GM18511 (cell line): ENCODE results near the gene DPH5.
"Not testable (repeated sequence)": the region's sequence is repeated elsewhere in the genome, so short reads cannot be mapped to it uniquely, and the experiment has no call there.

ENCODE experiments used
- ATAC-seq: cut with Tn5 transposase; IDR thresholded peaks from one replicate; pipeline ENCODE4 v1.9.1; 2021; ENCODE audit warnings: mild to moderate bottlenecking, moderate library complexity; ENCODE audit not compliant: unreplicated experiment

The DPH5 gene

DNA sequence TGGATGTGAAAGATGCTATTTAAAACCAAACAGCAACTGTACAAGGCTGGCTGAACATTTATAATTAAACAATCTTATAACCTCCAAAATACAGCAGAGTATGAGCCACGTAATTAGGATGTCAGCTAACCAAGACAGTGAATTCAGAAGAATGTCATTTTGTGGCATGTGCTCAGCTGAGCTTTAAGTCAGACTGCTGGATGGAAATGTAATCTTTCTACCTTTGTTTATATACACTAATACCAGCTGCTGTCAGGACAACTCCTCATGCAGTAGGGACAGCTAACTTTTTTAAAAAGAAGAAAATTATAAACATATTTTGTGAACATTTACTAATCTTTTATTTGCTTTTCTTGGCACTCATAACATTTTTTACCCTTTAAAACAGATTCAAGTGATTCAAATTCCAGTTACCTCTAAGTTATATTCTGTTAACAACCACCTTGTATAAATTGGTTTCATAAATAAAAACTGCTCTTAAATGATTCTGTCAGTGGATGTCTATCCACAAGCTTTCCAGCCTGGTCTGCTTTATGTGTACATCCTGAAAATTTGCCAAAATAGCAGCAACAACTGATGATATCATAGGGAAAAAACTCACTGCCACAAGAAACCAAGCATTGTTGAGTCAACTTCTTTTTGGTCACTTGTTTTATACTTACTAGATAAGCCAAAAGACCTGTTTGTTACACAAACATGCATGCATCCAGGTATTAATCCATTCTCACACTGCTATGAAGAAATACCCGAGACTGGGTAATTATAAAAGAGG is 36.1 kb downstream of the DPH5 start:
- ATAC-seq: no peak

DNA sequence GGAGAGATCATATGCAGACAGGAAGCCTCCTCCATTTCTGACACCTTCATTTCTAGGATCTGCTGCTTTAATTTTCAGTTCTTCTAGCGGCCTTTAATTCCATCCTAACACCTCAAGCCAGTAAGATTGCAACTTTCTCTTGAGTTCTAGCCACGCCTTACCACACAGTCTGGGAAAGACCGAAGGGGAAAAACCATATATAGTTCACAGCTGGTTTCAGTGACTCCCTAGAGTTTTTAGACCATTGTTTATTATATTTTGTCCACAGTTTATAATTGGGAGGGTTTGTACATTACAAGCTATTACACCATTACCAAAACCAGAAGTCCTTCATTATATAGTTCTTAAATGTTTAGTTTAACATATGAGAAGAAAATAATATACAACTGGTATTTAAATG is 37.5 kb downstream of the DPH5 start:
- no peak for ATAC-seq

DNA sequence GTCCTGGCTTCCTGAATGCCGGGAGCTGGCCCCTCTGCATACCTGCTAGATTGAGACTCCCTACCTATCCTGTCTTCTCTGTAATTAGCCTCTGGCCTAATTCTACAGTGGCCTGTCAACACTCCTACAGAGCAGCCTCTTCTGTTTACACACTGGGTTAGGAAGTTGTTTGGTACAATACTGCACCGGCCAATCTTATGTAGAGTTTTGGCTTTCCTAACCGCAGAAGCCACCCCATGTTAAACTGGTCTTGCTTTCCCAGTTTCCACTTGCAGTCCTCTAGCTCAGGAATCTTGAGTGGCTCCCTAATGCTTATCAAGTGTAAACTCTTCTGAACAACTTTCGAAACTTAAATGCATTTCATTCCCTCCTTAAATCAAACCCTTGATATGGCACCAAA is 42.8 kb downstream of the DPH5 start:
- no peak for ATAC-seq

DNA sequence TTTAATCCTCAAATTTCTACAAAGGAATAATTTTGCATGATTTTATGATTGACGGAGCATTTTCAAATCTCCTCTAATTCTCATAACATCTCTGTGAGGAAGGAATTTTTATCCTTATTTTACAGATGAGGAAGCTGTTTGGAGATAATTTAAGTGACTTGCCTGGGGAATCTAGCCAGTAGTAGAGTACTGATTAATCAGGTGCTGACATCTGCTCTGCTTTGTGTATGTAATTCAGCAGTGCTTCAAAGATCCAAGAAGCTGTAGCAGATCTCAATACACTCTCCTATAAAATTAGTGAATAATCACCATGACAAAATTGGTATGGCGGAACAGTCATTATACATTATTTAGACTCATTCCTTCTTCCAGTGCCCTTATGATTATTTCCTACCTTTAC is 46.0 kb downstream of the DPH5 start:
- no peak for ATAC-seq

DNA sequence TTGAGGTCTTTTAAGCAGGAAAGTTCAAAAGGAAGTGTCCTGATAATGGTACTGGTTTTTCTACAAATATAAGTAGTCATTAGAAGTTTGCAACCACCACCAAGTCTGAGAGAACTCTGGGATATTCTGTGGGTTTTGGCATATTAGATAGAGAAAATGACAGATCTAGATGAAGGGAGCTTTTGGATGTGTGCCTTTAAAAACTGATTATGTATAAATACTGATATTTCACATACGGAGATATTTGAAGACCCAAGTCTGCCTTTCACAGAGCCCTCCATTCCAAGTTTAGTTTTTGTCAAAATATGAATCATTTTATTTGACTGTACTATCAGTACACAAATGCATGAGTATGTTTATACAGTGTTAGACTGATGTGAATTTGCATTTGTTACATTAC is 48.6 kb downstream of the DPH5 start:
- no peak for ATAC-seq

DNA sequence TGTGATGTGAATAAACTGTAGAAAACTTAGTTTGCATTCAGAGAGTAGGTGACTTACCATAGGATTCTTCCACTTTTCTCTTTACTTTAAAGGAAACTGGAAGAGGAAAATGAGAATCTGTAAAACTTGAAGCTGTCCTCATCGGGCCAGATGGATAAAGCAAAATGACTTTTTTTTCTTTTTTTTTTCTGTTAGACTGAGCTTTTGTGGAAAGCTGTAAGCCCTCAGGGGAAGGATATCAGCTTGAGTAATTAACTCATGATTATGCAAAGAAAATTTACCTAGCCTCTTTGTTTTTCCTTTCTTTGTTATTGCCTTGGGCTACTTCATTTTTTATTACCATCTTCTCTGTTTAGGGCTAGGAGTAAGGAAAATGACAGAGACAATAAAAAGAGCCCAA is 53.4 kb downstream of the DPH5 start:
- ATAC-seq: no peak

DNA sequence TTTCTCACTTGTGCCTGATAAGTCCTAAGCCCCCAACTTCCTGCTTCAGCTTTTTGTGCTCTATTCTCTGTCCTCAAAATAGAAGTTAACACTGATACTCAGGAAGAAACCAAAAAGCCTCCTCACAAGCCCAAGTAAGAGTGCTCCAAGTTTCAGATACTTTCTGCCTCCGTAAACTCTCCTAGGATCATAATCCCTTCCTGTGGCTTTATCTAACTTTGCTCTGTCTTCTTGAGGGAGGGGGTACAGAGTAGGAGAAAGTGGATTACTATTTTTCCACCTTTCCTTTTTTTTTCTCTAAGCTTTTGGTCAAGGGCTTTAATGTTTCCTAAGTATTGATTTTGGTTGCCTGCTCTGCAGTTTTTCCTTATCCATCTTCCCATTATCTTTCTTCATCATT is 54.6 kb downstream of the DPH5 start:
- ATAC-seq: no peak

DNA sequence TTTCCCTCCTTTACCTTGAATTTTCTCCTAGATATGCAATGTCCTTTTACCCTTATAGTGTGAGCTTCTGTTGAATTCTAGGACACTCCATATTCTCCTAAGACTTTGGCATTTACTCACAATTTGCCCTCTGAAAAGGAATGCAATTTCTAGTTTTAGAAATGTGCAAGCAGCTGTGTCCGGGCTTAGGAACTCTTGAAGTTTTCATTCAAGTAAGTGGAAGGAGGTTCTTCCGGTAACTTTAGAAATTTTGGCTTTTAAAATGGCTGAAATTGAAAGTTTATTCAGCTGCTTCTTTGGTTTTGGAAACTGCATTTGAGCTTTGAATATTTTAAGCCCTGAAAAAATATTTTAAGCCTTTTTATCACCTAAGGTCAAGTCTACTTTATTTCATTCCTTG is 56.3 kb downstream of the DPH5 start:
- no peak for ATAC-seq

DNA sequence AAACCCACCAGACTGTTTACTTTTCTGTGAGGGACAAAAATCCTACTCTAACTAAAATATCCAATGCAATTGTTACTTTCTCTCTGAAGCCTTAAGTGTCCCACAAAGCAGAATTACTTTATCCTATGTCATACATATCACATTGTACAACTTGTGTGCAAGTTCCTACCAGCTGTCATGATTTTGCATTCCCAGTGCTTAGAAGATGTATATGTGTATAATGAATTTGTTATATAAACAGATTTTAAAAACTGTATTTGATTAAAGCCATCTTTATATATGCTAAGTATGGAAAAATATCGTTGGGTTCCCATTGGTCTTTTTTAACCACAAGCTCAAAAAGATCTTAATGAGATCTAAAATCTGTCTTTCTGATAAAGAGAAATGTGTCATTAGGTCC is 57.0 kb downstream of the DPH5 start:
- ATAC-seq: no peak

DNA sequence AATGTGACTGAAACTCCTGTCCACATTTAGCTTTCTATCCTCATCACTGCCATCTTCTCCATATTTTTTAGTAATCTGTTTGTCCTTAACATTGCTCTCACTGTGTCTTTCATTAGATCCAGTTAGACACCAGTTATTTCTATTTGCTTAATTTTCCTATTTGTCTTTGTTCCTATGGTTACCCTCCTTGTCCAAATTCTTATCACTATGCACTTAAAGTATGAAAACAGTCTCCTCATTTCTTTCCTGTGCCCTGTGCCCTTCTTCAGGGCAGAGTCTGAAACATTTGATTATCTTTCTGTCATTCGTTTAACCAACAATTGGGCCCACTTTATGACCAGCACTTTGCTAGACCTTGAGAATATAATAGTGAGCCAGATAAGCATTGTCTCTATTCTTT is 65.5 kb downstream of the DPH5 start:
- ATAC-seq: no peak

DNA sequence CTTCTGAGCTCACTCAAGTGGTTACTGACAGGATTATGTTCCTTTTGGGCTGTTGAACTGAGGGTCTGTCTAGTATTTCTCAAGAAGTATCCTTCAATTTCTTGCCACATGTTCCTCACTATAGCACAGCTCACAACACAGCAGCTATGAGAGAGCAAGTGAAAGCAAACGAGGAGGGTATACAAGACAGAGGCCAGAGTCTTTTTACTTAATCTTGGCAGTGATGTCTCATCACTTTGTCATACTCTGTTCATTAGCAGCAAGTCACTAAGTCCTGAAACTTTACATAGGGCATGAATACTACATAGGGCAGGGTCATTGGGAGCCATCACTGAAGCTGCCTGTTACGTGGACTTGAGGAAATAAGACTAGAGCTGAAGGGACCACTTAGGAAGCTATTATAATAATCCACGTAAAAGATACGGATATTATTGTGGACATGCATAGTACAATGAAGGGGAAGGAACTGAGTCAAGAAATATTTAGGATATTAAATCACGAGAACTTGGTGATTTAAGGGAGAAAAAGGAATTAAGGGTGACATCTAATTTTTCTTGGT is 66.0 kb downstream of the DPH5 start:
- ATAC-seq: no peak

DNA sequence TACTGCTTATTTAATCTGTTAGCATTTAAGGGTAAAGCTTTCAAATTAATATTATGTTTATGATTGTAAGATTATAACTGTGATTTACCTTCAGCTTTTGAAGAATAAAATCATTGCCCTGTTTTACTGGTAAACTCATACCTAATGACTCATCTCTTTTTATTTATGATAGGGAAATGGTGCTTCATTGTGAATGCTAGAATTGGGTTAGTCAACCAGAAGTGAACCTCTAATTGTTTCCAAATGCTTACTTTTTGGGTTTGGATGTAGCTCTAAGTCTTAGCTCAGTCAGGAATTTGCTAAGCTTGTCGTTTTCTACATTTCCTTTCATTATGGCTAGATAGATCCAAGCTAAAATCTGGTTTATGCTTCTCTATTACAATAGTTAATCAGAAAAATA is 70.3 kb downstream of the DPH5 start:
- ATAC-seq: no peak

DNA sequence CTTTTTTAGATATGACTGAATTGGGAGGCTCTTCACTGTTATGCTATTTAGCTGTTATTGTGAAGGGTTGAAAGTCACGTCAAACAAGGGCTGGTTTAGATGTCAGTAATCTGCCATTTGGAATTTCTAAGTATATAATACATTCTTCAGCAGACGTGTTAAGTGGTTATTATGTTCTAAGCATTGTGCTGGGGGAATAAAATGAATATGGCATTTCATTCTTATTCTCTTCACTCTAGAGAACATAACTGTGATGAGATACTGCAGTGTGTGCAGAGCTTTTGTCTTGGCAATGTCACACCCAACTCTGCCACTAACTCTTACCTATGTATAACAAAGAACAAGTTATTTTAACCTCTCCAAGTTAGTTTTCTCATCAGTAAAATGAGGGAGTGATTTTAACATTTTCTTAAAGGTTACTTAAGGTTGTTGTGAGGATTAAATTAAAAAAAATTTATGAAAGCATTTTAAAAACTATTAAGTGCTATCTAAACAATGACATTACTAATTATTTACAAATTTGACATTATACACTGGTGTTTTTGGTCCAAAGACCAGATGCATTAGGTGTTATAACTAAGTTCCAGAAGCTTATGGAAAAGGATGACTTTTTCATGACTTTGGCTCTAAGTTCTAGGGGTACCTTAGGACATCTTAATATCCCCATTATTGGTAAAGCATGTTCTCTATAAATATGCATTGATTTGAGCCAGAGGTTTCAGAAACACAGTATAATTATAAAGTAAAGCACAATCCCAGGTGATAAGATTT is 71.4 kb downstream of the DPH5 start:
- no peak for ATAC-seq

DNA sequence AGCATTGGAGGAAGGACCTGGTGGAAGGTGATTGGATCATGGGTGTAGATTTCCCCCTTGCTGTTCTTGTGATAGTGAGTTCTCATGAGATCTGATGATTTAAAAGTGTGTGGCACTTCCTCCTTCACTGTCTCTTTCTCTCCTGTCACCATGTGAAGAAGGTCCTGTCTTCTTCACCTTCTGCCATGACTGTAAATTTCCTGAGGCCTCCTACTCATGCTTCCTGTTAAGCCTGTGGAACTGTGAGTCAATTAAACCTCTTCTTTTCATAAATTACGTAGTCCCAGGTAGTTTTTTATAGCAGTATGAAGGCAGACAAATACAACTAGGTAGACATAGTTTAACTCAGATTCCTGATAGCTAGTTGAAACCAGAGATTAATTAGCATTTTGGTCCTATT is 72.6 kb downstream of the DPH5 start:
- not testable (repeated sequence) for ATAC-seq

DNA sequence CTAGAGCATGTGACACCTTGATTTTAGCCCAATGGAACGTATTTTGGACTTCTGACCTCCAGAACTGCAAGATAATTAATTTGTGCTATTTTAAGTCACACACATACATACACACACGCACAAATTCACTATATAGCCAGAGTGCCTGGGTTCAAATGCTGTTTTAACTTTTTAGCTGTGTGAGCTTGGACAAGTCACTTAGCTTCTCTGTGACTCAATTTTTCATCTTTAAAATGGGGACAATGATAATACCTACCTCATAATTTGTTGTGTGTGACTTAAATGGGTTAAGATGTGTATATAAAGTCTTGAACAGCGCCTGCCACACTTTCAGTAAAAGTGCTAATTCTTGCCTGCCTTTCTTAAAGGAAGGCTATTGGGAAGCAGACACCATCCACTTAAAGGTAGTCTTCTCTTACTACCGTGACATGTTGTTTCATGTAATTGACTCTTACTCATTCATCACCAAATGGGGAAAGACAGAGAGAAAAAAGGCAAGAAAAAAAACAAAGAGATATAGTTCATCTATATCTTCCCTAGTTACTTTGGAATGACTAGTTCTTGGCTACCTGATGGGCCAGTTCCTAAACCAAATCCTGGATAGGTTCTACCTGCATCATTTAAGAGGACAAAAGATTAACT is 73.4 kb downstream of the DPH5 start:
- no peak for ATAC-seq

DNA sequence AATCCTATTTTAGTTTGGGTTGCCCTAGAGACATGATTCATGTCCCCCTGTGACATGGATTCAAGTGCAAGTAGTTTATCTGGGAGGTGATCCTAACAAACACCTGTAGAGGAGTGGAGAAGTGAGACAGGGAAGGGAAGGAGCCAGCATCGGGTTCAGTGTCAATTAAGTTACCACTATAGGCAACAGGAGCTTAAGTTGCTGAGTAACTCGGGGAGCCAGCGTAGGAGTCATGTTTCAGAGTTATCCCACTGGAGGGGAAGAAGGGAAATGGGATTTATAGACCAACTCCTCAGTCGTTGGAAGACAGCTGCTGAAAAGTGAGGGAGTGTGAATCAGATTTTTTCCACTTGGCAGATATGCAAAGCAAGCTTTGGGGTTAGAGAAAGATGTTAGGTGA is 74.8 kb downstream of the DPH5 start:
- ATAC-seq: no peak

DNA sequence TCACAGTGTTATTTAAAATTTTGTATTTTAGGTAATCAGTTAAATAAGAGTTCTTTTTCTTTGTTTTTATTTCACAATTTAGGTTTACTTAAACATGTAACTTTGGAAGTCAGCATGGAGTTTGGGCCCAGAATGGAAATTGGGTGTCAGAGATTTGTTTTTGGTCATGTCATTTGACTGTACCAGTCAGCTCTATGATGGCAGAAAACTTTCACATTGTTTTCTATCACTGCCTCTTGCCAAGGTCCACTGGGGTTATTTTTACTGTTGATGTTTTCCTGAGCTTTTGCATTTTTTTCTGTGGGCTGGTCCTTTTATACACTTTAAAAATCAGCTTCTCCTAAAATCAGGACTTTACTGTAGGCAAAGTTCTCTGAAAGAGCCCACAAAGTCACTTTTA is 75.2 kb downstream of the DPH5 start:
- no peak for ATAC-seq

DNA sequence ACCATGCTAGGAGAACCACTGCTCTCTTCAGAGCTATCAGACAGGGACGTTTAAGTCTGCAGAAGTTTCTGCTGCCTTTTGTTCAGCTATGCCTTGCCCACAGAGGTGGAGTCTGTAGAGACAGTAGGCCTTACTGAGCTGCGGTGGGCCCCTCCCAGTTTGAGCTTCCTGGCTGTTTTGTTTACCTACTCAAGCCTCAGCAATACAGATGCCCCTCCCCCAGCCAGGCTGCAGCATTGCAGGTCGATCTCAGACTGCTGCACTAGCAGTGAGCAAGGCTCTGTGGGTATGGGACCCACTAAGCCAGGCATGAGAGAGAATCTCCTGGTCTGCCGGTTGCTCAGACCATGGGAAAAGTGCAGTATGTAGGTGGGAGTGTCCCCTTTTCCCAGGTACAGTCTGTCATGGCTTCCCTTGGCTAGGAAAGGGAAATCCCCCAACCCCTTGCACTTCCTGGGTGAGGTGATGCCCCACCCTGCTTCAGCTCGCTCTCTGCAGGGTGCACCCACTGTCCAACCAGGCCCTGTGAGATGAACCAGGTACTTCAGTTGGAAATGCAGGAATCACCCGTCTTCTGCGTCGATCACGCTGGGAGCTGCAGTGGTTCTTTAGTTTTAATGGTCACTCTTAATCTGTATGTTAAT is 75.9 kb downstream of the DPH5 start:
- peak; percentile 81 for ATAC-seq

DNA sequence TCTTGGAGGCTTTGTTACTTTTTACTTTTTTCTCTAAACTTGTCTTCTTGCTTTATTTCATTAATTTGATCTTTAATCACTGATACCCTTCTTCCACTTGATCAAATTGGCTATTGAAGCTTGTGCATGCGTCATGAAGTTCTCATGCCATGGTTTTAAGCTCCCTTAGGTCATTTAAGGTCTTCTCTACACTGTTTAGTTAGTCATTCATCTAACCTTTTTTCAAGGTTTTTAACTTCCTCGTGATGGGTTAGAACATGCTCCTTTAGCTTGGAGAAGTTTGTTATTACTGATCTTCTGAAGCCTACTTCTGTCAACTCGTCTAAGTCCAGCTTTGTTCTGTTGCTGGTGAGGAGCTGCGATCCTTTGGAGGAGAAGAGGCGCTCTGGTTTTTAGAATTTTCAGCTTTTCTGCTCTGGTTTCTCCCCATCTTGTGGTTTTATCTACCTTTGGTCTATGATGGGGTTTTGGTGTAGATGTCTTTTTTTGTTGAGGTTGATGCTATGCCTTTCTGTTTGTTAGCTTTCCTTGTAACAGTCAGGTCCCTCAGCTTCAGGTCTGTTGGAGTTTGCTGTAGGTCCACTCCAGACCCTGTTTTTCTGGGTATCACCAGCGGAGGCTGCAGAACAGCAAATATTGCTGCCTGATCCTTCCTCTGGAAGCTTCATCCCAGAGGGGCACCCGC is 76.7 kb downstream of the DPH5 start:
- not testable (repeated sequence) for ATAC-seq

DNA sequence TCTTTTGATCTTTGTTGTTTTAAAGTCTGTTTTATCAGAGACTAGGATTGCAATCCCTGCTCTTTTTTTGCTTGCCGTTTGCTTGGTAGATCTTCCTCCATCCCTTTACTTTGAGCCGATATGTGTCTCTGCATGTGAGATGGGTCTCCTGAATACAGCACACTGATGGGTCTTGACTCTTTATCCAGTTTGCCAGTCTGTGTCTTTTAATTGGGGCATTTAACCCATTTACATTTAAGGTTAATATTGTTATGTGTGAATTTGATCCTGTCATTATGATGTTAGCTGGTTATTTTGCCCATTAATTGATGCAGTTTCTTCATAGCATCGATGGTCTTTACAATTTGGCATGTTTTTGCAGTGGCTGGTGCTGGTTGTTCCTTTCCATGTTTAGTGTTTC is 77.8 kb downstream of the DPH5 start:
- not testable (repeated sequence) for ATAC-seq

DNA sequence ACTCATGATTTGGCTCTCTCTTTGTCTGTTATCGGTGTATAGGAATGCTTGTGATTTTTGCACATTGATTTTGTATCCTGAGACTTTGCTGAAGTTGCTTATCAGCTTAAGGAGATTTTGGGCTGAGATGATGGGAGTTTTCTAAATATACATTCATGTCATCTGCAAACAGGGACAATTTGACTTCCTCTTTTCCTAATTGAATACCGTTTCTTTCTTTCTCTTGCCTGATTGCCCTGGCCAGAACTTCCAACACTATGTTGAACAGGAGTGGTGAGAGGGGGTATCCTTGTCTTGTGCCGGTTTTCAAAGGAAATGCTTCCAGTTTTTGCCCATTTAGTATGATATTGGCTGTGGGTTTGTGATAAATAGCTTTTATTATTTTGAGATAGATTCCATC is 79.5 kb downstream of the DPH5 start:
- ATAC-seq: not testable (repeated sequence)
